ENCODE results near the gene RTL1.

Gene RTL1

DNA sequence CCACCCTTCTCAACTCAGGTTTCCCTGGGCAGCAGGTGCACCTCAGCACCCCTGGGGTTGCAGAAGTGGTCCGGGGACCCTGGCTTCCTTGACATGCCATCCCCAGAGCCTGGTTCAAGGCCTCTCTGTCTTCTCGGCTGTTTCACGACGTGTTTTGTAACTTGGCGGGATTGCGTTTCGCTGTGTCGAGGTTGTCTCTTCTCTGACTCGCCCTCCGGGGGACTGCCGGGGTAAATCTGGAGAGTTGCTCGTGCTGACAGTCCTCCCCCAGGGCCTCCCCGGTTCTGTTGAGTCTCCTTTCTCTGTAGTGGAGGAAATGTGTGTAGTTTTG lies 52.0 kb downstream of the RTL1 start:
- no peak for DNase-seq (ENCODE audit: low read depth, low spot score)

DNA sequence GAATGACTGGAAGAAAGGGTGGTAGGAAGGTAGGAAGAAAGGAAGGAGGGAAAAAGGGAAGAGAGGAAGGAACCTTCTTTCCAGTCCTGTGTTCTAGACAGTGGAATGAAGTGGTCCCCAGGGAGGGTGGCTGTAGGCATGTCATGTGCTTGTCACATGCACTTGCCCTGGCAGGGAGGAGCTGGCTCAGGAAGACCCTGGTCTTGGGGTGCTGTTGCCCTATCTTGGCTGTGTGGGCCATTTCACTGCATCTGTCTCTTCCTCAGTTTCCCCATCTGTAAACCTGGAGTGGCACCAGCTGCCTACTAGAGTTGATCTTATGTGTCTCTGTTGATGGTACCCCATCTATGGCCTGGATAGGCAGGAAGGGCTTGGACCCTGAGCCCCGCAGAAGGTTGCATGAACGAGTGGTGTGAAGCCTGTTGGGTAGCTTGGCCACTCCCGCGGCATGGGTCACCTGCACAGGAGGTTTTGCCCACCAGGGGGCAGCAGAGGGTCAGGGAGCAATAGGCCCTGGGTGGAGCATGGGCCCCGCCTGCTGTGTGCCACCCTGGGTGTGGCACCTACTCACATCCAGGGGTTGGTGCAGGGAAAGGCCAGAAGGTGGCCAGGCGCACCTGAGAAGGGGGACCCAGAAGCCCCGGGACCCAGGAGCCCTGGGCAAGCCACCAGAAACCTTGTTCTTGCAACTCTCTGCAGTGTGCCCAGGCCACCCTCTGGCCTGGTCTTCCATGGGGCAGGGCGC lies 52.5 kb downstream of the RTL1 start:
- peak; percentile 54 for DNase-seq (ENCODE audit: low read depth, low spot score)

GRCh38 chr14:100849115-100849781 lies 54.3 kb downstream of the RTL1 start:
- no peak for DNase-seq (ENCODE audit: low read depth, low spot score)

DNA sequence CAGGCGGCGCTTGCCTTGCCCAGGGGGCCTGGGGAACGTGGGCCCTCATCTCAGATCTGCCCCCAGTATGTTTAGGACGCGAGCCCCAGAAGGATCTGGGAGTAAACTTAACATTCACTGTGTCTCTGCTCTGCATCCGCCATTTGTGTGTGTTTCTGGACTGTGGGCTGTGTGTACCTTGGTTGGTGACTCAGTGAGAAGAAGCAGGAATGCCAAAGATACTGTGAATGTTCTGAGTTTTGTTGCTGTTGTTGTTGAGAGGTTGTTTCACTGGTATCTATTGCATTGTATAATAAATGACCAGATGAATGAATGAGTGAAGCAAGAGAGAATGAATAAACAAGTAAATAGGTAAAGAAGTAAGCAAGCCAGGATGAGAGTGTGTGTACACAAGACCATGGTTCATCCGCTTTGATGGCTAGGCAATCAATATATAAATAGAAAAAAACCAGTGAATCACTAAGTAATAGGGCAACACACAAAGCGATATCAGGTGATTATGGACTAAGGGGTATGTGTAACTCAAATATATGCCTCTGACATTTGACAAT lies 57.1 kb downstream of the RTL1 start:
- DNase-seq (ENCODE audit: low read depth, low spot score), result no peak

DNA sequence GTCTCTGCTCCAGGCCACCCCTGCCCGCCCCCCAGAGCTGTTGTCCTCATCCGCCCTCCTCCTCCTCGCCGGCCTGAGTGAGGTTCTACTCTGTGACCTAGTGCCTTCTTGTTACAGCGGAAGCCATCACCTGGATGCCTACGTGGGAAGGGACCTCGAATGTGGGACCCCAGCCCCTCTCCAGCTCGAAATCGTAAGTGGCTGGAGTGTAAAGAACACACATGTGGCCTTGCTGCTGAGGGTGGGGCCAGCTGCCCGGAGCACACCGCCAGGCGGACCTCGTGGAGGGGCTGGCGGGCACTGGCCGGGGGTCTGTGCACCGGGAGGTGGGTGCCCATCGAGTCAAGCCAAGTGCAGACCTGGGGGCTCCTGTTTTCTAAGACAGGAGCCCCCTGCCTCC lies 58.2 kb downstream of the RTL1 start:
- no peak for DNase-seq (ENCODE audit: low read depth, low spot score)

- no peak for DNase-seq (ENCODE audit: low read depth, low spot score)
Observed at GRCh38 chr14:100844846-100845245, 58.7 kb downstream of the RTL1 start.

- DNase-seq (ENCODE audit: low read depth, low spot score), result no peak
Observed at GRCh38 chr14:100844421-100844820, 59.1 kb downstream of the RTL1 start.

GRCh38 chr14:100844082-100844408 lies 59.5 kb downstream of the RTL1 start:
- no peak for DNase-seq (ENCODE audit: low read depth, low spot score)

DNA sequence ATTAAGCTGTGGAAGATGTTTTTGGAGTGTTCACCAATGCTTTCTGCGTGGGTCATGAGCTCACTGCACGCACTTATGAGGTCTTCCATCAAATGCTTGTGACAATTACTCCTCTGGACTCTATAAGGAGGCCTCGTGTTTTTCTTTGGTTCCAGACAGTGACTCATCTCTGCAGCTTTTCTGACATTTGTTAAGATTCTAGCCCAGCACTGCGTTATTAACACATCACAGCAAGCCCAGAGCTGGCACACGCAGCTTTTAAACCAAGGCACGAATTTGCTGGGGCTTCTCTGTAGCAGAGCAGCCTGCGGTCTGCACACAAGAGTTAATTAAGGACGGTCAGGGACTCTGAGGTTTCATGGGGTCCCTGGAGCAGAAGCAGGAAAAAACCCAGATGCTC lies 60.7 kb downstream of the RTL1 start:
- no peak for DNase-seq (ENCODE audit: low read depth, low spot score)

GRCh38 chr14:100841761-100842403 lies 61.6 kb downstream of the RTL1 start:
- DNase-seq (ENCODE audit: low read depth, low spot score), result no peak

GRCh38 chr14:100841066-100841760 lies 62.3 kb downstream of the RTL1 start:
- DNase-seq (ENCODE audit: low read depth, low spot score), result no peak

GRCh38 chr14:100840286-100841065 lies 63.0 kb downstream of the RTL1 start:
- no peak for DNase-seq (ENCODE audit: low read depth, low spot score)

GRCh38 chr14:100839681-100840111 lies 63.8 kb downstream of the RTL1 start:
- DNase-seq (ENCODE audit: low read depth, low spot score), result no peak

DNA sequence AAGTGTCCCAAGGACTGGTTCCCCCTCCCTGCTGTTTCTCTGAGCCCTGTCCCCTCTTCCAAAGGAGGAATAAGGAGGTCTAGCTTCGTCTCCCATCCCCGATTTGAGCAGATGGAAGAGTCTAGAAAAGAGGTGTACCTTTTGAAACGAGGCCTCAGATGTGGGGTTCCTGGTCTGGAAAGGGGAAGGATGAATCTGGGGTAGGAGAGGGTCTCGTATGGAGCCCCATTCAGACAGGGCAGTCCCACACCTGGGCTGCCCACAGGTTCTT lies 64.3 kb downstream of the RTL1 start:
- no peak for DNase-seq (ENCODE audit: low read depth, low spot score)

- no peak for DNase-seq (ENCODE audit: low read depth, low spot score)
Observed at GRCh38 chr14:100838493-100839314, 64.8 kb downstream of the RTL1 start.

GRCh38 chr14:100837805-100838350 lies 65.6 kb downstream of the RTL1 start:
- DNase-seq (ENCODE audit: low read depth, low spot score), result no peak

DNA sequence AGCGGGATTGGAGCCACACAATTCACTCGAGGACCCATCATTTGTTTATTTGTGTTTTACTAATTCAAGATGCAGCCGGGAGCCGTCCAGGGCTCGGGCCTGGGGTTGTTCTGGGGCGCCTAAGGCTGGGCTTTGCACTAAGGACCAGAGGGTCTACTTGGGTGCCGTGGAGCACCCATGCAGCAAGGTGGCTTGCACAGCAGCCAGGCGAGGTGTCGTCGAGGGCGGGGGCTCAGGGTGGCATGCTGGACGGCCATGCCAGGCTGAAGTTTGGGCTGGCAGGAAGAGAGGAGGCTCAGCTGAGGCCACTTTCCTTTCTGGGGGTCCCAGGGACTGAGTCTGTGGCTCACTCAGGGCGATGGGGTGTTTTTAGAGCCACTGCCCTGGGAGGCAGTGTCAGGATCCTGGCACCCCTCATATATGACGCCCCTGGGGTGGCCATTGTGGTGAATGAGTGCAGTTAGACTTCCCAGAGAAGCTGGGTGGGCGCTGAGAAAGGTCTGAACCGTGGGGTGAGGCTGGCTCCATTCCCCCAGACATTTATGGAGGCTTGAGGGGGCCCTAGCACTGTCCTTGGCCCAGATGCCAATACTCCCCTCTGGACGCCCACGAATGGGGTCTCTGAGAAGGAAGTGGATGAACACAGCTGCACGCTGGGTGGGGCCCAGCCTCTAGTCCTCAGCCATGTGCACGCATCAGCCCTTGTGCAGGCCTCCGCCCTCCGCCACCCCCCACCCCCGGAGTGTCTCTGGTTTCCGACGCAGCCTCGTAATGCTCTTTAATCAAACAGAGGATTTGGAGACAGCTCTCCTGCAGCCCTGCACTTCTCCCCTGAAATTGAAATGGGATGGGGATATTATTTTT lies 66.3 kb downstream of the RTL1 start:
- DNase-seq (ENCODE audit: low read depth, low spot score), result no peak

- DNase-seq (ENCODE audit: low read depth, low spot score), result no peak
Observed at GRCh38 chr14:100836311-100836805, 67.2 kb downstream of the RTL1 start.

DNA sequence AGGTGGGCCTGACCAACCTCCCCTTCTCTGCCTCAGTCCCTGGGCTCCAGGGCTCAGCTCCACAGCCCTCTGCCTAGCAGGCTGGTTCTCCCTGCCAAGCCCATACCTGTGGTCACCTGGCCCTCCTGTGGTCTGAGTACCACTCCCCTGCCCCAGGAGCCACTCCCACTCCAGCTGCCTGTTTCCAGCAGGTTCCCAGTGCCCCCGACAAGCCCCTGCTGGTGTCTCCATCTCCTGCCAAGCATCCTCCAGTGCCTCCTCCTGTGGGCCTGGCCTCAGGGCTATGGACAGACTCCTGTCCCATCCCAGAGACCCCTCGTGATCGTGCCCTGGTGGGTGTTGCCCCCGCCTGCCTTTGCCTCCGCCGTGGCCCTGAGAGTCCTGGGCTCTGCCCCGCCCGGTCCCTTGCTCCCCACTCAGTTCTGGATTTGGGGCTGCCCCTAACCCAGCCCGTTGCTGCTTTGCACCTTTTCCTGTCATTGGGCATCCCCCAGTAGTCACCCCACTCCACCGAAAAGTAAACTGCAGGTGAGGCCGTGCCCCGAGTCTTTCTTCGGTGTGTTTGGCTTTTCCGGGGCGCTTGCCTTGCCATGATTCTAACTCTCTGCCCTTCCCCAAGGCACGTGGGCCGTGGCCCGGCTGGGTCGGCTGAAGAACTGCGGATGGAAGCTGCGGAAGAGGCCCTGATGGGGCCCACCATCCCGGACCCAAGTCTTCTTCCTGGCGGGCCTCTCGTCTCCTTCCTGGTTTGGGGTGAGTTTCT lies 67.8 kb downstream of the RTL1 start:
- no peak for DNase-seq (ENCODE audit: low read depth, low spot score)
